Measurements from ENCODE around the gene GUCA2A. TPM values are rescaled to one million over a fixed set of nuclear protein-coding genes. Genes with fewer than 3 reads are reported as not detected.
A peak's percentile ranks its signal among the peaks of the same experiment; 100 is the strongest.

The GUCA2A gene, protein sequence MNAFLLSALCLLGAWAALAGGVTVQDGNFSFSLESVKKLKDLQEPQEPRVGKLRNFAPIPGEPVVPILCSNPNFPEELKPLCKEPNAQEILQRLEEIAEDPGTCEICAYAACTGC
- total RNA-seq (2021): not detected in 2 replicates
- percentile 34 among the genes with signal in this experiment for Bru-seq, nascent RNA
- not detected for BruChase-seq, experiment 1, labeled RNA remaining after a 2-hour chase
- not detected for BruChase-seq, experiment 2, labeled RNA remaining after a 6-hour chase
- long read RNA-seq: 0 reads

DNA sequence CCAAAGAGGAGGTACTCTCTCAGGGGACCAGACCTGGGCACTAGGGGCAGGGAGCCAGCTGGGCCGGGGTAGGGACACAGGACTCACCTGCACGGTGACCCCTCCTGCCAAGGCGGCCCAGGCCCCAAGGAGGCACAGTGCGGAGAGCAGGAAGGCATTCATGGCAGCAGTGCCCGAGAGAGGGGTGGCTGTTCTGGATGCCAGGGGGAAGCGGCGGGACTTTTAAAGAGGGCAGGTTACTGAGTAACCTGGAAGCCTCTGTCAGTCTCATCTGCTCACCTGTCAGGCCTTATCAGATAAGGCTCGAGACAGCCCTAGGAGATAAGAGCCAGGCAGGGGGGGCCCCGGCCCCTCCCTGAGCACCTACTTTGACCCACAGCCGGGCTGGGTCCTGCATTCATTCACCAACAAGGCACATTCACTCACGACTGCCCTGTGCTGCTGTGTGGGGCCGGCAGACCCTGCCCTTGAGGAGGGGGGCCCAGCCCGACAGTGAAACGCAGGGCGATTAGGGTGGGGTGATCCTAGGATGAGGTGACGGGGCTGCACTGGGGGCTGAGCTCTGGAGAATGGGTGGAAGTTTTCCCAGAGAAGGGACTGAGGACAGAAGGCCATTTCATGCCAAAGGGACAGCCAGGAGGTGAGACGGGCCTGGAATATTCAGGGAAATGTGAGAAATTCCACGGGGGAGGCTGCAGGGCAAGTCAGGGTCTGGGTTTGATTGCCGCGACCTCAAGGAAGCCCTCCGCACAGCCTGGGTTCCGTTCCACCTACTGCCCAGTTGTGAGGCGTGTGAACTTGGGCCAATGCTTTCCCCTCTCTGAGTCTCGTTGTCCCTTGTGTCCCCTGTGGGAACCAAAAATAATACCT is at the start of gene GUCA2A:
Gene GUCA2A (minus strand): TSS at position 195 of the 870 bp plus-strand sequence. CDS start 33 bp downstream, at position 162.
- H3K27me3 ChIP-seq (ENCODE audit: insufficient read depth, low read depth): no peaks in the 10 kb centered on the region
- no peak for TF ChIP-seq CTCF (conservative IDR thresholded peaks at IDR 0.05)
- no peak for TF ChIP-seq EZH2 (IDR thresholded peaks at IDR 0.05; ENCODE audit: low read depth)
- POLR2A ChIA-PET (ENCODE audit: unreplicated experiment): interaction anchor here (0.5 to 1.5 kb wide), 6 partner anchors 13 to 1065 kb away, joined by 3 to 45 read pairs (median 7); no protein-coding TSS in a partner anchor
- H2AFZ ChIP-seq: no peak within 1 kb of the TSS
- H3K4me2 ChIP-seq: peak within 1 kb of the TSS; percentile 64
- no peaks in the 10 kb centered on the region for H3K79me2 ChIP-seq (ENCODE audit: low read depth)
- intact Hi-C loops (cut with micrococcal nuclease; ENCODE audit: unreplicated experiment): loop anchor here (1.0 to 10.0 kb wide), 4 partner anchors 12 to 602 kb away; partner anchors contain the start of genes C1orf50 and P3H1
- no peaks in the 10 kb centered on the region for H3K9me2 ChIP-seq (ENCODE audit: insufficient read depth)
- peak within 1 kb of the TSS; percentile 70 for H3K27ac ChIP-seq
- CTCF ChIA-PET: interaction anchor here (1.2 to 1.5 kb wide), 2 partner anchors 9 to 13 kb away, joined by 4 to 5 read pairs; no protein-coding TSS in a partner anchor
- no TSS peak for BruUV-seq (replicated peaks)
- no peaks in the 10 kb centered on the region for H3K36me3 ChIP-seq (ENCODE audit: low read depth)
- H4K20me1 ChIP-seq (ENCODE audit: insufficient read depth): no peaks in the 10 kb centered on the region
- H3K9me3 ChIP-seq (ENCODE audit: insufficient read depth, low read depth): no peaks in the 10 kb centered on the region
- H3K4me3 ChIP-seq: no peak within 1 kb of the TSS
- no peak for DNase-seq
- peaks cover 50% of the 10 kb centered on the region for H3K4me1 ChIP-seq (replicated peaks; ENCODE audit: insufficient read depth)
- peaks cover 20% of the 10 kb centered on the region for H3F3A ChIP-seq (ENCODE audit: insufficient read depth, low read depth)

- CTCF ChIA-PET: interaction anchor here (0.6 to 1.0 kb wide), 3 partner anchors 26 to 360 kb away, joined by 4 to 8 read pairs (median 8); no protein-coding TSS in a partner anchor
- peaks cover 13% of the 10 kb centered on the region; the same call in 1 of the 2 replicates for H3K36me3 ChIP-seq (ENCODE audit: low read depth)
- H4K20me1 ChIP-seq (ENCODE audit: insufficient read depth): no peaks in the 10 kb centered on the region
- DNase-seq: no peak
- peaks cover 9% of the 10 kb centered on the region; the same call in 1 of the 2 replicates for H3K9me3 ChIP-seq (ENCODE audit: insufficient read depth, low read depth)
- no TSS peak for BruUV-seq (replicated peaks)
- peak overlapping the region; percentile 41 for H3K4me2 ChIP-seq
- H3K27ac ChIP-seq: peak overlapping the region; percentile 66
- peaks cover 77% of the 10 kb centered on the region for H3F3A ChIP-seq (ENCODE audit: insufficient read depth, low read depth)
- peaks cover 97% of the 10 kb centered on the region for H3K4me1 ChIP-seq (replicated peaks; ENCODE audit: insufficient read depth)
- H3K9me2 ChIP-seq (ENCODE audit: insufficient read depth): no peaks in the 10 kb centered on the region
- no peaks in the 10 kb centered on the region for H3K27me3 ChIP-seq (ENCODE audit: insufficient read depth, low read depth)
- peaks cover 90% of the 10 kb centered on the region for H3K79me2 ChIP-seq (ENCODE audit: low read depth)
- POLR2A ChIA-PET (ENCODE audit: unreplicated experiment): interaction anchor here (0.6 kb wide), 1 partner anchor 10 kb away, joined by 7 read pairs; no protein-coding TSS in a partner anchor
- TF ChIP-seq CTCF (conservative IDR thresholded peaks at IDR 0.05) (no peak), EZH2 (IDR thresholded peaks at IDR 0.05; ENCODE audit: low read depth) (no peak)
- intact Hi-C loops (cut with micrococcal nuclease; ENCODE audit: unreplicated experiment): loop anchor here (2.0 kb wide), 1 partner anchor 130 kb away; no protein-coding TSS in a partner anchor
- no peak overlapping the region for H2AFZ ChIP-seq
- H3K4me3 ChIP-seq: no peak overlapping the region
Observed at GRCh38 chr1:42211224-42211623, 46.7 kb upstream of the GUCA2A start.

Data from PC-9 (cell line).